GM12874 (cell line): ENCODE data around the gene SOX15.

Source experiments
- TF ChIP-seq, protein P1 (sequence below): IDR thresholded peaks from 2 replicates; pipeline ENCODE4 v1.5.1; 2011; ENCODE audit warnings: low read depth, mild to moderate bottlenecking, control low read depth, low read length, moderate library complexity; ENCODE audit not compliant: insufficient read depth

SOX15 gene

DNA sequence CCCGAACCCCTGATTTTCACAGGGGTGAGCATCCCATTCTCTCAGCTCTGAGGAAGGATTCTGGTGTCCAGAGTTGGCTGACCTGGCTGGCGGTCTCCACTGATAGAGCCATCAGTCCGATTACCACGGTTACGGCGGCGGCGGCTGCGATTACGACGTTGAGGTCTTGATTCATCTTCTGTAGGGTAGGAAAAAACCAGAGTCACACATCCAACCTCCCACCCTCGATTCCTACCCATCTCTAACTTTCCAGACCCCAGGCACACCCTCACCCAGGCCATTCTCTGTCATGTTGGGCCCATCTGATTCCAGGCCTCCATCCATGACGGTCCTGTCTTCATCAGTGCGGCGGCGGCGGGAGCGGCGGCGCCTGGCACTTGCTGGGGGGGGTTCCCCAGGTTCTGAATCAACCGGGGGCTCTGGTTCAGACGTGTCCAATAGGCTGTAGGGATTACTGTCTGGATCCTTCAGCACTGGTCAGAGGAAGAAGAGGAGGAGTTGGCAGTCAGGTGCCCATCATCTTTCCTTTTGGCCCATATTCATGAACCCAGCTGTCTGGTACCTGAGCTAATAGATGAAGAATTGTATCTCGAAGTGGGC lies 2.6 kb upstream of the SOX15 start:
- TF ChIP-seq, protein P1, sequence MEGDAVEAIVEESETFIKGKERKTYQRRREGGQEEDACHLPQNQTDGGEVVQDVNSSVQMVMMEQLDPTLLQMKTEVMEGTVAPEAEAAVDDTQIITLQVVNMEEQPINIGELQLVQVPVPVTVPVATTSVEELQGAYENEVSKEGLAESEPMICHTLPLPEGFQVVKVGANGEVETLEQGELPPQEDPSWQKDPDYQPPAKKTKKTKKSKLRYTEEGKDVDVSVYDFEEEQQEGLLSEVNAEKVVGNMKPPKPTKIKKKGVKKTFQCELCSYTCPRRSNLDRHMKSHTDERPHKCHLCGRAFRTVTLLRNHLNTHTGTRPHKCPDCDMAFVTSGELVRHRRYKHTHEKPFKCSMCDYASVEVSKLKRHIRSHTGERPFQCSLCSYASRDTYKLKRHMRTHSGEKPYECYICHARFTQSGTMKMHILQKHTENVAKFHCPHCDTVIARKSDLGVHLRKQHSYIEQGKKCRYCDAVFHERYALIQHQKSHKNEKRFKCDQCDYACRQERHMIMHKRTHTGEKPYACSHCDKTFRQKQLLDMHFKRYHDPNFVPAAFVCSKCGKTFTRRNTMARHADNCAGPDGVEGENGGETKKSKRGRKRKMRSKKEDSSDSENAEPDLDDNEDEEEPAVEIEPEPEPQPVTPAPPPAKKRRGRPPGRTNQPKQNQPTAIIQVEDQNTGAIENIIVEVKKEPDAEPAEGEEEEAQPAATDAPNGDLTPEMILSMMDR = no peak

DNA sequence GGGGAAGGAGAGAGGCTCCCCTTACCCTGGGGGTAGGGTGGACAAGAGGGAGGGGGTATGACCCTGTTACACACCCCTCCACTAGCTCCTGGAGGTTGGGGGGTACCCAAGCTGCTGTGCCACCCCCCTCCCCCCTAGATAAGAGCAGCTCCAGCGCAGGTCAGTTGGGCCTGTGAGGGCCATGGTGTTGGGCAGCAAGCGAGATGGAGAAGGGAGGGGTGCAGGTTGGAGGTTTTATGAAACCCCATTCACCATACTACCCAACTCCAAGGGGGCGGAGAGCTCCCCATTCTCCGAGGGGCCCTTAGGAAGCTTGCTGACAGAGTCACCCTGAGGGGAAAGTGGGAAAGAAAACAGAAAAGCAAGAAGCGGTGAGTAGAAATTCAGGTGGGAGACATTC lies 1.7 kb upstream of the SOX15 start:
- TF ChIP-seq, protein P1 = no peak

DNA sequence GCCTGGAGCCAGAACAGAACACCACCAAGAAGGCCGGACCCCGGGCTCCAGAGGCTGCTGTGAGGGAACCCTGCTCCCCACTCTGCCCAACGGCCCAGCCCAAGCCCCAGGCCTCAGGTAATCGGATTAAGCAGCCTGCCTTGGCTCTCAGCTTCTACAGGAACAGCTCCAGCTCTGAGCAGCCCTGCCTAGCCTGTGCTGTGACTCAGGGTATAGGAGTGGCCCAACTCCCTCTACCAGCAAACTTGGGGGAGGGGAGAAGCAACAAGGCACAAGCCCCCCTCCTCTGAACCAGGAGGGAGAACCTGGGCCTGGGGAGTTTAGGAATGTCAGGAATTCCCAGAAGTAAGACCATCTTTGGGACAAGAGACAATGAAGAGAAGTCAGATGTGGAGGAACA lies 849 bp upstream of the SOX15 start:
- TF ChIP-seq, protein P1 = no peak

DNA sequence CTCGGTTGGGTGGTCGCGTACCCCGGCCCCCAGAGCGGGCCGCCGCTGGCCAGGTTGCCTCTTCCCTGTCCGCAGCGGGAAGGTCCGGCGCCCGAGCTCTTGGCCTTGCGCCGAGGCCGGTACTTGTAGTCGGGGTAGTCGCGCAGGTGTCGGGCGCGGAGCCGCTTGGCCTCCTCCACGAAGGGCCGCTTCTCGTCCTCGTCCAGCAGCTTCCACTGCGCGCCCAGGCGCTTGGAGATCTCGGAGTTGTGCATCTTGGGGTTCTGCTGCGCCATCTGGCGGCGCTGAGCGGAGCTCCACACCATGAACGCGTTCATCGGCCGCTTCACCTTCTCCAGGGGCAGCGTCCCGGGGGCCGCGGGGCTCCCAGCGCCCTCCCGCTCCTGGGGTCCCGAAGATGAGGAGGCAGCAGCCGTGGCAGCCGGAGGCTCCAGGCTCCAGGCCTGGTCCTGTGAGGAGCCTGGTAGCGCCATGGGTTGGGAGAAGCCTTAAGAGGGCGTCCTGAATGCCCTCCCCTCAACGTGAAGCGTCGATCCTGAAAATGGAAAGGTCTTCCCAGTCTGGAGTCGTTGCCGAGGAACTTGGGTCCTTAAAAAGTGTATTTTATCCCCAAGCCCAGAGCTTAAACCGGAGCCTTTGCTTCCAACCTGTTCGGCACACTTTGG lies 558 bp downstream of the SOX15 start:
- TF ChIP-seq, protein P1 = peak; percentile 74

DNA sequence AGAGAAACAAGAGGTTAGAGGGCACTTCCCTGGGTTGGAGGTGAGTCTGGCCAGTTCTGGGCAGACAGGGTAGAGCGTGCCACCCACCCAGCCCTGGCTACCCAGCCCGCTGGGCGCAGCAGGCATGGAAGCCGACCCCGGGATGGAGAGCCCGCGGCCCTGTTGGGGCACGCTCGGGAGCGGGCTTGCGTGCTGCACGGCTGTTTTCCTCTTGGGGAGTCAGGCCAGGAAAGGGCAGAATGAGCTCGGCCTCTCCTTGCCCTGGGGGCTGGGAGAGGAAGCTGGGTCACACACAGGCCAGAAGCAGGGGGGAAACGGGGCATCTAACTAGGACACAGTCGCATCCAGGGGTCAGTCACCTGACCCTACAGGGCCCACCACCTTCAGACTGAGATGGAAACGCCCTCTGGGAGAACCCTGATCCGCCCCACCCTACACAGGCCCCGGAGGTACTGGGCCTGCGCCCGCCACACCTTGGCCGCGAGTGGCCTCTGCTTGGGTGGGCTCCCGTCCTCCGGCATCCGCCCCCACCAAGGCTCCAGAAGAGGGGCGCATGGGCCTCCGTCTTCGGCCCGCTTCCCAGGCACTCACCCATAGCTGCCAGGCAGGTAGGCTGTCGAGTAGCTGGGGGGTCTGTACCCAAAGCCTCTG lies 1.2 kb downstream of the SOX15 start:
- TF ChIP-seq, protein P1 = no peak

DNA sequence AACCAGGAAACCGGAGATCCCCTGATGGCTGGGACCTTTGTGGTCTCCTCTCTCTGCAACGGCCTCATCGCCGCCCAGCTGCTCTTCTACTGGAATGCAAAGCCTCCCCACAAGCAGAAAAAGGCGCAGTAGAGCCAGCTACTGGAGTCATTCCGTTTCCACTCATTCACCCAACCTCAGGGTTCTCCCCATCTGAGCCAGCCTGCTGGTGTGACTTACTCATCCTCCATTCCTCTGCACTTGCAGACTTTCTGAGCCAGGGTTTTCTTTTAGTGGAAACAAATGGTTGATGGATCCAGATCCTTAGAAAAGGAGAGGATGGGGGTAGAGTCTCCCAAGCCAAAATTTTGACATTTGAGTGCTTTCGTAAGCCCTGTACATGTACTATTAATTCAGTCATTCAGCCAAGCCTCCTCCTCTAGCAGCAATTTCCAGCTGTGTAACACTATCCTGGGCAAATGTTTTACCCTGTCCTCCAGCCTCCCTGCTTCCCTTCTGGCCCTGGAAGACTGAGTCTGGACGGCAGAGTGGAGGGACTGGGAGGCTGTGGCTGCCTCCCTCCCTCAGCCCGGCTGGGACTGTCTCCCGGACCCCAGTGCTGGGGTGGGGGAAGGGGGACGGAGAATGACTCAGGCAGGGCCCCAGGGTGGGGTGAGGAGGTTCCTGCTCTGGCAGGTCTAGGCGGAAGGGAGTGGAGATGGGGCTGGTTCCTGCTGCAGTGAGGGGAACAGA lies 2.3 kb downstream of the SOX15 start:
- TF ChIP-seq, protein P1 = no peak

DNA sequence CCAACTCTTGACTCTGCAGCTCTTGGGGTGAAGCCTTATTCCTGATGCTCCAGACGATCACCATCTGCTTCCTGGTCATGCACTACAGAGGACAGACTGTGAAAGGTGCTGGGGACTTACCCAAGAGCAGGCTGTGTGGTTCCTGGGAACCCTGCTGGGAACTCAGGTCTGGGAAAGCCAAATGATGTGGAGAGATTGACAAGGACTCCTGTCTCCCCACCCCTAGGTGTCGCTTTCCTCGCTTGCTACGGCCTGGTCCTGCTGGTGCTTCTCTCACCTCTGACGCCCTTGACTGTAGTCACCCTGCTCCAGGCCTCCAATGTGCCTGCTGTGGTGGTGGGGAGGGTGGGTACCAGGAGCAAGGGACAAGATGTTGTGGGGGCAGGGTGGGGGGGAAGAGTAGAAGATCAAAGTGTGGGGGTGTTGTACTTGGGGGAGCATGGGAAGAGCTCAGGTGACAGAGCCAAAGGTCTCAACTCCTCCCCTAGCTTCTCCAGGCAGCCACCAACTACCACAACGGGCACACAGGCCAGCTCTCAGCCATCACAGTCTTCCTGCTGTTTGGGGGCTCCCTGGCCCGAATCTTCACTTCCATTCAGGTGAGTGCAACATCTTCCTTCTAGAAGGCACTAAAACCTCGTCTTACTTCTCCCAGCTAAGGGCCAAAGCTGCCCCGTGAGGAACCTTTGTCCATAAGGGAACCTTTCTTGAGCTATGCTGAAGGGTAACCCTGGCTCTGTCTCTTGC lies 3.0 kb downstream of the SOX15 start:
- TF ChIP-seq, protein P1 = no peak
